HG03571 (cell line): Measurements from ENCODE around the gene IL32.

Source experiments
- ATAC-seq: cut with Tn5 transposase; IDR thresholded peaks from one replicate; pipeline ENCODE4 v1.9.1; 2021; ENCODE audit not compliant: unreplicated experiment

The IL32 gene

GRCh38 chr16:3113765-3114479 is 48.5 kb downstream of the IL32 start:
- no peak for ATAC-seq

GRCh38 chr16:3115003-3115402 is 49.6 kb downstream of the IL32 start:
- ATAC-seq = no peak

GRCh38 chr16:3115561-3115960 is 50.1 kb downstream of the IL32 start:
- ATAC-seq = no peak

GRCh38 chr16:3118204-3118790 is 52.9 kb downstream of the IL32 start:
- no peak for ATAC-seq

- no peak for ATAC-seq
Measured at GRCh38 chr16:3118846-3119245, 53.4 kb downstream of the IL32 start.
